ENCODE data around the gene RAMP2.

GRCh38 chr17:42778570-42778969 lies 17.5 kb downstream of the RAMP2 start:
- TF ChIP-seq CTCF (IDR thresholded peaks at IDR 0.05; ENCODE audit: low read length) = no peak
- no peak for TF ChIP-seq EZH2 (IDR thresholded peaks at IDR 0.05; ENCODE audit: borderline replicate concordance, low read length)

Measured in OCI-LY1 (cell line).